Measurements from ENCODE around the gene RYR1.
A peak's percentile ranks its signal among the peaks of the same experiment; 100 is the strongest.

RYR1 gene

DNA sequence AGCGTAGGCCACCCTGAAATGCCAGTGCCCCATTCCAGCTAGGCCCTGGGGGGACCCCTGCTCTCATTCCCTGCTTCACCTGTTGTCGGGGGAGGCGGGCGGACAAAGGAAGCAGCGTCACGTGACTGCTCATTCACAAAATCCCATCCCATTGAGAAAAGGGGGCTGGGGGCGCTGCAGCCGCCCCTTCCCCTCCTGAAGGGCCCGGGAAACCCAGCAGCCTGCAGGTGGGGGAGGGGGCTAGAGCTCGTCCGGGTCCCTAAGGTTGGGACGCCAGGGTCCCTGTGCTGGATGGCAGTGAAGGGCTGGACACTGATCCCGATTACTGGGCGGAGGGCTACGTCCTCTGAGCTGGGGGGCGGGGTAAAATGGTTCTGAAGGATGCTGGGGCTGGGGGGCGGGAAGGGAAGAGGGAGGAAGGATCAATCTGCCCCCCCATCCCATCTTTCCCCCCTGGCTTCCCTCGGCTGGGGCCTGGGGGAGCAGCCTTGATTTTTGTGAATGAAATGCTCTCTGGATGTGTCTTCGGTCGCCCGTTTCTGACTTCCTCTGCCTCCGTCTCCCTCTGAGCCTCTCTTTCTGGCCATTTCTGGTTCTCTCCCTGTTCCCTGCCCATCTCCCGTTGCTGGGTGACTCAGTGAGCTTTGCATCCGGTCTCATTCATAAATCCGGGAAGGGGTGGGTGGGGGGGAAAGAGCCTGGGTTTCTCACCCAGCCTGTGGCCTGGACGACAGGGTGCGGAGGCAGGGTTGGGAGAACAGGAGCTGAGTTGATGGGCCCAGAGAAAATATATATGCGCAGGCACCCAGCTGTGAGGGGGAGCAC is 44.2 kb upstream of the RYR1 start:
- H3K36me3 ChIP-seq (ENCODE audit: control insufficient read depth, insufficient read depth, low read length): peaks cover 41% of the 10 kb centered on the region

GRCh38 chr19:38389957-38390924 is 43.2 kb upstream of the RYR1 start:
- Histone ChIP-seq H3K4me1 (ENCODE audit: control insufficient read depth, insufficient read depth, low read length, poor library complexity, severe bottlenecking) (peaks cover 19% of the 10 kb centered on the region), H3K36me3 (ENCODE audit: control insufficient read depth, insufficient read depth, low read length) (peaks cover 46% of the 10 kb centered on the region), H3K27ac (ENCODE audit: low read depth, low read length, severe bottlenecking) (no peak overlapping the region), H3K4me3 (ENCODE audit: extremely low read depth, insufficient read depth, low read length, poor library complexity, severe bottlenecking) (peak overlapping the region; percentile 68), H3K9me3 (ENCODE audit: control insufficient read depth, low read length) (no peaks in the 10 kb centered on the region)
- WGBS, 2 experiments (ENCODE audit: insufficient coverage in 2 of 2): 39 to 40% methylated on average over 5 to 12 of the region's 22 CpGs

More for the DNA sequence above, 44.2 kb upstream of the RYR1 start:
- Histone ChIP-seq H3K27ac (ENCODE audit: low read depth, low read length, severe bottlenecking) (peak overlapping the region; percentile 86), H3K9me3 (ENCODE audit: control insufficient read depth, low read length) (no peaks in the 10 kb centered on the region), H3K4me1 (ENCODE audit: control insufficient read depth, insufficient read depth, low read length, poor library complexity, severe bottlenecking) (peaks cover 19% of the 10 kb centered on the region), H3K4me3 (ENCODE audit: extremely low read depth, insufficient read depth, low read length, poor library complexity, severe bottlenecking) (peak overlapping the region; percentile 68)
- WGBS, 2 experiments (ENCODE audit: insufficient coverage in 2 of 2): 4 to 18% methylated on average over 5 of the region's 28 CpGs

DNA sequence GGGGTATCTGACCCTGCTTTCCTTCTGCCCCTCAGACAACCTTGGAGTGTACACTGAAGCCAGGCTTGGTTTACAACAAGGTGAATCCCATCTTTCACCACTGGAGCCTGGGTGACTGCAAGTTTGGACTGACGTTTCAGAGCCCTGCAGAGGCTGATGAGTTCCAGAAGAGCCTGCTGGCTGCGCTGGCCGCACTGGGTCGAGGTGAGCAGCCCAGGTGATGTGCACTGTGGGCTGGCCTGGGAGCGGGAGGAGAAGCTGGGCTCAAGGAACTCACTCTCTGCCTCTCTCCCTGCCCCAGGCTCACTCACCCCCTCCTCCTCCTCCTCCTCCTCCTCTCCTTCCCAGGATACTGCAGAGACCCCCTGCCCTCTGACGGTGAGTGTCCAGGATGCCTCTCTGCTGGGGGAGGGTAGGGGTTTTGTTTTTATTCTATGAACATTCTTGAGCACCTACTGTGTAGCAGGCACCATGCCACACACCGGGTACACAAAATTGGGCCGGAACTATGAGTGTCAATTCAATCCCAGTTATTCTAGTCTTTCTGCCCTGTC is 41.5 kb upstream of the RYR1 start:
- peaks cover 18% of the 10 kb centered on the region for H3K4me1 ChIP-seq (ENCODE audit: control insufficient read depth, insufficient read depth, low read length, poor library complexity, severe bottlenecking)
- no peak overlapping the region for H3K27ac ChIP-seq (ENCODE audit: low read depth, low read length, severe bottlenecking)
- 73 to 77% methylated on average over 3 to 5 of the region's 8 CpGs for WGBS, 2 experiments (ENCODE audit: insufficient coverage in 2 of 2)
- H3K4me3 ChIP-seq (ENCODE audit: extremely low read depth, insufficient read depth, low read length, poor library complexity, severe bottlenecking): no peak overlapping the region
- H3K9me3 ChIP-seq (ENCODE audit: control insufficient read depth, low read length): no peaks in the 10 kb centered on the region
- H3K36me3 ChIP-seq (ENCODE audit: control insufficient read depth, insufficient read depth, low read length): peaks cover 51% of the 10 kb centered on the region

DNA sequence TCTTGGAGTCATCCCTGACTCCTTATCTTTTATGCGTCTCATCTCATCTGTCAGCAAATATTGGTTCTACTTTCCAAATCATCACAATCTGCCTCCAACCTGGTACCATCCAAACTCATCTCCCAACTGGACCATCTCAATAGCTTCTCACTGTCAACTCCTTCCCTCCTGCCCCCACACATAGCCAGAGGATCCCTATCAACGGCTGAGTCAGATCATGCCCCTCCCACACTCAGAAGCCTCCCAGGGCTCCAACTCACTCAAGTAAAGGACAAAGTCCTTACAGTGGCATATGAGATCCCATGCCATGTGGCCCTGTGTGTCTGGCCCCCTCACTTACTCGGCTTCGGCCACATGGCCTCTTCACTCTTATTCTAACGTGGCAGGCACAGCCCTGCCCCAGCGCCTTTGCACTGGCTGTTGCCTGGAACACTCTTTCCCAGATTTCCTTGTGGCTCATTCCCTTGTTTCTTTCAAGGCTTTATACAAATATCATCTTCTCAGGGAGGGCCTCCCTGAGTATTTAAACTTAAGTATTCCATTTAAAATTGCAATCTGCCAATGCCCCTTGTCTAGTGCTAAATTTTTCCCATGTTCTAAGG is 40.7 kb upstream of the RYR1 start:
- Histone ChIP-seq H3K4me3 (ENCODE audit: extremely low read depth, insufficient read depth, low read length, poor library complexity, severe bottlenecking) (no peak overlapping the region), H3K36me3 (ENCODE audit: control insufficient read depth, insufficient read depth, low read length) (peaks cover 53% of the 10 kb centered on the region), H3K27ac (ENCODE audit: low read depth, low read length, severe bottlenecking) (no peak overlapping the region), H3K9me3 (ENCODE audit: control insufficient read depth, low read length) (no peaks in the 10 kb centered on the region), H3K4me1 (ENCODE audit: control insufficient read depth, insufficient read depth, low read length, poor library complexity, severe bottlenecking) (peaks cover 15% of the 10 kb centered on the region)
- WGBS, 2 experiments (ENCODE audit: insufficient coverage in 2 of 2): 83 to 88% methylated on average over 6 of the region's 6 CpGs

DNA sequence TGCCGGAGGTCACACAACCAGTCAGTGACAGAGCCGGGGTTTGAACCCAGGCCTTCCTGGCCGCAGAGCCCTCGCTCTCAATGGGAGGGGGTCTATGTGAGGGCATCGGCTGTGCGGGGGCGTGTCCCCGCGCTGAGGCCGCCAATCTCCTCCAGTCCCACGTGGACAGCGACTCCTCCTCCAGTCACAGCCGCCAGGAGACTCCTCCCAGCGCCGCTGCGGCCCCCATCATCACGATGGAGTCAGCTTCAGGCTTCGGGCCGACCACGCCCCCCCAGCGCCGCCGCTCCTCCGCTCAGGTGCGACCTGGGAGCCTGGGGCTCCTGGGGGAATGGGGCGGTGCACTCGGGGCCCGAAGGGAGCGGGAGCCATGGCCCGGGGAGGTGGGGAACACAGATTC is 39.0 kb upstream of the RYR1 start:
- 82 to 92% methylated on average over 26 to 30 of the region's 30 CpGs for WGBS, 2 experiments (ENCODE audit: insufficient coverage in 2 of 2)
- Histone ChIP-seq H3K4me3 (ENCODE audit: extremely low read depth, insufficient read depth, low read length, poor library complexity, severe bottlenecking) (no peak overlapping the region), H3K36me3 (ENCODE audit: control insufficient read depth, insufficient read depth, low read length) (peaks cover 53% of the 10 kb centered on the region), H3K4me1 (ENCODE audit: control insufficient read depth, insufficient read depth, low read length, poor library complexity, severe bottlenecking) (peaks cover 19% of the 10 kb centered on the region), H3K9me3 (ENCODE audit: control insufficient read depth, low read length) (no peaks in the 10 kb centered on the region), H3K27ac (ENCODE audit: low read depth, low read length, severe bottlenecking) (no peak overlapping the region)

GRCh38 chr19:38395381-38396114 is 37.9 kb upstream of the RYR1 start:
- H3K9me3 ChIP-seq (ENCODE audit: control insufficient read depth, low read length): no peaks in the 10 kb centered on the region
- H3K4me3 ChIP-seq (ENCODE audit: extremely low read depth, insufficient read depth, low read length, poor library complexity, severe bottlenecking): no peak overlapping the region
- no peak overlapping the region for H3K27ac ChIP-seq (ENCODE audit: low read depth, low read length, severe bottlenecking)
- WGBS, 2 experiments (ENCODE audit: insufficient coverage in 2 of 2): 97% methylated on average over 73 to 82 of the region's 86 CpGs
- peaks cover 22% of the 10 kb centered on the region for H3K4me1 ChIP-seq (ENCODE audit: control insufficient read depth, insufficient read depth, low read length, poor library complexity, severe bottlenecking)
- H3K36me3 ChIP-seq (ENCODE audit: control insufficient read depth, insufficient read depth, low read length): peaks cover 53% of the 10 kb centered on the region

DNA sequence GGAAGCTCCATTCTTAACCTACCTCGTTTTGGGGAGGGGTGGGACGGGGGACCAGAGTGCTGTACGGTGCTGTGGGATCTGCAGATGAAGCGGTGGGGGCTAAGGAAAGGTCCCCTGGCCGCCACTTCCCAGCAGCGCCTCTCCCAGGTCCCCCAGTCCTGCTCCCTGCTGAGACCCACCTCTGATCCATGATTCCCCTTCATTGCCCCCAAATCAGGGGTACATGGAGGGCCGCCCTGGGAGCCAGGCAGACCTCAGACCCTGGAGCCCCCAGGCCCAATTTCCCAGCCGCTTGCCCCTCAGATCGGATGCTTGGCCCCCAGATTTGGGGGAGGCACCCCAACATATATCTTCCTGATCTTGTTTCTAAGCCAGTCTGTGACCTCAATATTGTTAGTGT is 34.4 kb upstream of the RYR1 start:
- Histone ChIP-seq H3K4me1 (ENCODE audit: control insufficient read depth, insufficient read depth, low read length, poor library complexity, severe bottlenecking) (peaks cover 19% of the 10 kb centered on the region), H3K36me3 (ENCODE audit: control insufficient read depth, insufficient read depth, low read length) (peaks cover 26% of the 10 kb centered on the region), H3K4me3 (ENCODE audit: extremely low read depth, insufficient read depth, low read length, poor library complexity, severe bottlenecking) (no peak overlapping the region), H3K9me3 (ENCODE audit: control insufficient read depth, low read length) (no peaks in the 10 kb centered on the region), H3K27ac (ENCODE audit: low read depth, low read length, severe bottlenecking) (no peak overlapping the region)
- WGBS, 2 experiments (ENCODE audit: insufficient coverage in 2 of 2): 33 to 75% methylated on average over 1 to 2 of the region's 9 CpGs

DNA sequence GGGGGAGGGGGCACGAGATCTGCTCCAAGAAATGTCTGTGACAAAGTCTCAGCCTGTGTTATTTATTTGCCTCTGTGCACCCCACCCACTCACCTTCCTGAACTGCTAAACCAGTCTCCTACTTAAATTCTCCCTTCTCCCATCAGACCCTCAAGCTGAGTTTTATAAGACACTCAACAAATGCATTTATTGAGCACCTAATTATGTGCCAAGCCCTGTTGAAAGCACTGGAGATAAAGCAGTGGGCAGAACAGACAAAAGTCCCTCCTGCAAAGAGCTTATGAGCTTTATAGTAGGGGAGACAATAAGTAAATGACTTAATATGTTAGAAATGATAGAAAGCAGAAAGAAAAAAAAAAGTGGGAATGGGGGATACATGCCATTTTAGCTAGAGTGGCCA is 34.0 kb upstream of the RYR1 start:
- Histone ChIP-seq H3K27ac (ENCODE audit: low read depth, low read length, severe bottlenecking) (no peak overlapping the region), H3K9me3 (ENCODE audit: control insufficient read depth, low read length) (no peaks in the 10 kb centered on the region), H3K36me3 (ENCODE audit: control insufficient read depth, insufficient read depth, low read length) (peaks cover 21% of the 10 kb centered on the region), H3K4me1 (ENCODE audit: control insufficient read depth, insufficient read depth, low read length, poor library complexity, severe bottlenecking) (peaks cover 19% of the 10 kb centered on the region), H3K4me3 (ENCODE audit: extremely low read depth, insufficient read depth, low read length, poor library complexity, severe bottlenecking) (no peak overlapping the region)
- 80 to 83% methylated on average over 1 of the region's 1 CpG for WGBS, 2 experiments (ENCODE audit: insufficient coverage in 2 of 2)

DNA sequence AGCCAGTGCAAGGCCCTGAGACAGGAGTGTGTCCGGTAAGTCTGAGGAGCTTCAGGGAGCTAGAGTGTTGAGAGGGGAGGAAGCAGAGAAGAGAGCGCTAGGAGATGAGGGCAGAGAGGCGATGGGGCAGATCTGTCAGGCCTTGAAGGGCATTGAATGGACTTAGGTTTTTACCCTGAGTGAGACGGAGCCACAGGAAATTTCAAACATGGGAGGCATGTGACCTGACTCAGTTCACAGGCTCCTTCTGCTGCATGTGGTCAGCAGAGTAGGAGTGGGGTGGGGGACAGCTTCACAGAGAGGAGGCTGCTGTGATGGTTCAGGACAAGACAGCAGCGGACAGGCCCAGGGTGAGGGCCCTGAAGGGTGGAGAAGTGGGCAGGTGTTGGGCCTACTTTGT is 33.1 kb upstream of the RYR1 start:
- Histone ChIP-seq H3K9me3 (ENCODE audit: control insufficient read depth, low read length) (no peaks in the 10 kb centered on the region), H3K4me1 (ENCODE audit: control insufficient read depth, insufficient read depth, low read length, poor library complexity, severe bottlenecking) (peaks cover 19% of the 10 kb centered on the region), H3K27ac (ENCODE audit: low read depth, low read length, severe bottlenecking) (peak overlapping the region; percentile 81), H3K36me3 (ENCODE audit: control insufficient read depth, insufficient read depth, low read length) (peaks cover 13% of the 10 kb centered on the region), H3K4me3 (ENCODE audit: extremely low read depth, insufficient read depth, low read length, poor library complexity, severe bottlenecking) (no peak overlapping the region)
- 66 to 76% methylated on average over 4 to 5 of the region's 5 CpGs for WGBS, 2 experiments (ENCODE audit: insufficient coverage in 2 of 2)

- no CpG with 5 or more reads among the region's 3 CpGs for WGBS, 2 experiments (ENCODE audit: insufficient coverage in 2 of 2)
Observed at GRCh38 chr19:38401148-38401547, 32.3 kb upstream of the RYR1 start.

More at GRCh38 chr19:38401148-38401547, 32.3 kb upstream of the RYR1 start:
- Histone ChIP-seq H3K9me3 (ENCODE audit: control insufficient read depth, low read length) (no peaks in the 10 kb centered on the region), H3K4me3 (ENCODE audit: extremely low read depth, insufficient read depth, low read length, poor library complexity, severe bottlenecking) (no peak overlapping the region), H3K4me1 (ENCODE audit: control insufficient read depth, insufficient read depth, low read length, poor library complexity, severe bottlenecking) (peaks cover 19% of the 10 kb centered on the region), H3K36me3 (ENCODE audit: control insufficient read depth, insufficient read depth, low read length) (peaks cover 13% of the 10 kb centered on the region), H3K27ac (ENCODE audit: low read depth, low read length, severe bottlenecking) (peak overlapping the region; percentile 86)

Measured in mesodermal cell (in vitro differentiated cells).